Astrocyte of the cerebellum (primary cell): ENCODE data around the gene SLC2A11.

Source experiments
- DNase-seq: peaks from one replicate; pipeline ENCODE4 v3.0.0-alpha.2; 2011; ENCODE audit warnings: low read depth
- H3K4me3 ChIP-seq: 2 replicates; pipeline ENCODE4 v1.5.1; 2011; ENCODE audit warnings: mild to moderate bottlenecking, low read depth, low read length, moderate library complexity
- in situ Hi-C: cut with HindIII; loops from 2 replicates; pipeline ENCODE4 v1.10.0; 2017; ENCODE audit warnings: low sequenced_read_pairs
- TF ChIP-seq, protein P1 (sequence below): IDR thresholded peaks from 2 replicates; pipeline ENCODE4 v1.5.1; 2012; ENCODE audit warnings: low read length, low read depth, moderate library complexity, mild to moderate bottlenecking; ENCODE audit errors: missing control alignments

The SLC2A11 gene

GRCh38 chr22:23820748-23821211 is 36.9 kb upstream of the SLC2A11 start:
- in situ Hi-C loops: no loop called here
- TF ChIP-seq, protein P1, sequence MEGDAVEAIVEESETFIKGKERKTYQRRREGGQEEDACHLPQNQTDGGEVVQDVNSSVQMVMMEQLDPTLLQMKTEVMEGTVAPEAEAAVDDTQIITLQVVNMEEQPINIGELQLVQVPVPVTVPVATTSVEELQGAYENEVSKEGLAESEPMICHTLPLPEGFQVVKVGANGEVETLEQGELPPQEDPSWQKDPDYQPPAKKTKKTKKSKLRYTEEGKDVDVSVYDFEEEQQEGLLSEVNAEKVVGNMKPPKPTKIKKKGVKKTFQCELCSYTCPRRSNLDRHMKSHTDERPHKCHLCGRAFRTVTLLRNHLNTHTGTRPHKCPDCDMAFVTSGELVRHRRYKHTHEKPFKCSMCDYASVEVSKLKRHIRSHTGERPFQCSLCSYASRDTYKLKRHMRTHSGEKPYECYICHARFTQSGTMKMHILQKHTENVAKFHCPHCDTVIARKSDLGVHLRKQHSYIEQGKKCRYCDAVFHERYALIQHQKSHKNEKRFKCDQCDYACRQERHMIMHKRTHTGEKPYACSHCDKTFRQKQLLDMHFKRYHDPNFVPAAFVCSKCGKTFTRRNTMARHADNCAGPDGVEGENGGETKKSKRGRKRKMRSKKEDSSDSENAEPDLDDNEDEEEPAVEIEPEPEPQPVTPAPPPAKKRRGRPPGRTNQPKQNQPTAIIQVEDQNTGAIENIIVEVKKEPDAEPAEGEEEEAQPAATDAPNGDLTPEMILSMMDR: no peak
- H3K4me3 ChIP-seq: no peak overlapping the region
- no peak for DNase-seq

- TF ChIP-seq, protein P1: no peak
- H3K4me3 ChIP-seq: no peak overlapping the region
- in situ Hi-C loops: no loop called here
These were observed 35.5 kb upstream of the SLC2A11 start for GRCh38 chr22:23822101-23822671.

GRCh38 chr22:23823331-23823791 is 34.3 kb upstream of the SLC2A11 start:
- in situ Hi-C loops: no loop called here
- TF ChIP-seq, protein P1: no peak
- H3K4me3 ChIP-seq: no peak overlapping the region
- no peak for DNase-seq

More at GRCh38 chr22:23822101-23822671, 35.5 kb upstream of the SLC2A11 start:
- no peak for DNase-seq

GRCh38 chr22:23824476-23825245 is 33.0 kb upstream of the SLC2A11 start:
- in situ Hi-C loops: no loop called here
- DNase-seq: no peak
- H3K4me3 ChIP-seq: no peak overlapping the region
- TF ChIP-seq, protein P1: no peak

GRCh38 chr22:23825246-23825905 is 32.3 kb upstream of the SLC2A11 start:
- no peak overlapping the region for H3K4me3 ChIP-seq
- in situ Hi-C loops: no loop called here
- TF ChIP-seq, protein P1: no peak
- DNase-seq: no peak

- H3K4me3 ChIP-seq: no peak overlapping the region
- TF ChIP-seq, protein P1: no peak
- in situ Hi-C loops: no loop called here
- DNase-seq: no peak
These were observed 30.9 kb upstream of the SLC2A11 start for GRCh38 chr22:23826510-23827350.
